H1 (cell line): ENCODE measurements around the gene PODN. TPM values are rescaled to one million over a fixed set of nuclear protein-coding genes. Genes with fewer than 3 reads are reported as not detected.

Source experiments
- BACH1 ChIP-seq: IDR thresholded peaks from 2 replicates; pipeline ENCODE4 v1.6.1; 2012; ENCODE audit warnings: low read length, improper control_type of control experiment
- CHD7 ChIP-seq: fragments of 300-600 bp; sonication (generic); IDR thresholded peaks from 2 replicates; pipeline ENCODE4 v1.7.1; 2012; ENCODE audit warnings: low read length, moderate library complexity, mild to moderate bottlenecking, inconsistent platforms; ENCODE audit not compliant: insufficient replicate concordance
- EP300 ChIP-seq, 2 experiments: IDR thresholded peaks; 1 replicate in 1 of 2; 2 replicates in 1 of 2; pipeline ENCODE4 v1.6.1; 2011 to 2012; ENCODE audit warnings: low read depth in 2 of 2, low read length in 2 of 2, mild to moderate bottlenecking in 2 of 2, borderline replicate concordance in 1 of 2, inconsistent platforms in 1 of 2, moderate library complexity in 1 of 2
- HDAC6 ChIP-seq: IDR thresholded peaks from one replicate; pipeline ENCODE4 v1.7.1; 2012; ENCODE audit warnings: low read depth, mild to moderate bottlenecking, inconsistent platforms, low read length, moderate library complexity
- KDM4A ChIP-seq: IDR thresholded peaks from one replicate; pipeline ENCODE4 v1.7.1; 2012; ENCODE audit warnings: low read depth, mild to moderate bottlenecking, moderate library complexity, low read length, inconsistent platforms; ENCODE audit not compliant: severe bottlenecking
- PHF8 ChIP-seq: fragments of 200-600 bp; sonication (generic); conservative IDR thresholded peaks from 2 replicates; pipeline ENCODE4 v1.7.1; 2012; ENCODE audit warnings: low read depth, mild to moderate bottlenecking, inconsistent platforms, low read length, moderate library complexity
- SP1 ChIP-seq: IDR thresholded peaks from 2 replicates; pipeline ENCODE4 v1.6.1; 2011; ENCODE audit warnings: low read depth, low read length
- TAF7 ChIP-seq: optimal IDR thresholded peaks from 2 replicates; pipeline ENCODE3; 2011; ENCODE audit warnings: low read depth, mild to moderate bottlenecking, inconsistent platforms, low read length, moderate library complexity, borderline replicate concordance
- TBP ChIP-seq: IDR thresholded peaks from 2 replicates; pipeline ENCODE4 v1.6.1; 2011; ENCODE audit warnings: low read depth, low read length, improper control_type of control experiment
- TEAD4 ChIP-seq: IDR thresholded peaks from 2 replicates; pipeline ENCODE4 v1.6.1; 2012; ENCODE audit warnings: low read depth, low read length, inconsistent platforms, mixed read lengths
- polyA plus RNA-seq, 7 experiments: library from polyadenylated mRNA; depleted of rRNA in 3 of 7; stranded (reverse) in 5 of 7; unstranded in 2 of 7; fragments of >200 nt in 5 of 7; fragments of 200-250 nt in 2 of 7; gene quantifications; 1 replicate in 5 of 7; 2 replicates in 1 of 7; 4 replicates in 1 of 7; pipeline versions ENCODE4 v1.2.1 to v1.2.3, GENCODE V29; 2011 to 2013; ENCODE audit warnings: missing spikeins in 2 of 7, mixed read lengths in 2 of 7
- total RNA-seq: library from RNA; stranded (reverse); fragmentation: NEBNext Ultra II Directional; extraction: Animal tissue kit (Norgen Biotek cat#: 25700); gene quantifications from 2 replicates; pipeline ENCODE4 v1.2.1, GENCODE V29; 2021

Gene PODN
- total and polyA plus RNA-seq, 2 of the 8 experiments (the other 6 are each of a cell fraction or from before 2014, with no cell fraction given) = 0.11 to 0.17 TPM

- TF ChIP-seq CHD7 = no peak
- TF ChIP-seq EP300 (IDR thresholded peaks at IDR 0.05; ENCODE audit: borderline replicate concordance in 1 of 2, low read depth in 2 of 2, low read length in 2 of 2) = no peak
- TF ChIP-seq BACH1 = no peak
- TF ChIP-seq SP1 = no peak
- no peak for TF ChIP-seq TBP
- no peak for TF ChIP-seq KDM4A
- no peak for TF ChIP-seq HDAC6
- no peak for TF ChIP-seq PHF8
- TF ChIP-seq TAF7 = no peak
- TF ChIP-seq TEAD4 = no peak
These were observed 23.4 kb downstream of the PODN start (continued) for GRCh38 chr1:53085405-53085804.
